Astrocyte (in vitro differentiated cells and primary cell): ENCODE measurements around the gene KAT7. TPM values are rescaled to one million over a fixed set of nuclear protein-coding genes. Genes with fewer than 3 reads are reported as not detected.

Experiments used
- DNase-seq: peaks from one replicate; pipeline ENCODE4 v3.0.0-alpha.2; 2010; ENCODE audit warnings: low read depth
- FAIRE-seq: peaks from 2 replicates; lab custom pipeline; 2011; peaks lifted over from hg19 to GRCh38; lab: Jason Lieb, UNC
- H2AFZ ChIP-seq: 2 replicates; pipeline ENCODE4 v1.6.0; 2012; ENCODE audit warnings: low read depth, low read length, inconsistent platforms
- H3K27ac ChIP-seq: 2 replicates; pipeline ENCODE4 v1.5.1; 2011; ENCODE audit warnings: low read depth, low read length, inconsistent platforms
- H3K27me3 ChIP-seq: 2 replicates; pipeline ENCODE4 v1.6.0; 2011; ENCODE audit warnings: low read length, inconsistent platforms; ENCODE audit not compliant: insufficient read depth
- H3K36me3 ChIP-seq: 2 replicates; pipeline ENCODE4 v1.5.1; 2011; ENCODE audit warnings: low read length, inconsistent platforms; ENCODE audit not compliant: insufficient read depth
- H3K4me1 ChIP-seq: 2 replicates; pipeline ENCODE4 v1.5.1; 2011; ENCODE audit warnings: low read length, inconsistent platforms; ENCODE audit not compliant: insufficient read depth
- H3K4me2 ChIP-seq: 2 replicates; pipeline ENCODE4 v1.6.0; 2012; ENCODE audit warnings: low read length, inconsistent platforms
- H3K4me3 ChIP-seq: 2 replicates; pipeline ENCODE4 v1.5.1; 2011; ENCODE audit warnings: low read depth, mild to moderate bottlenecking, low read length, inconsistent platforms; ENCODE audit not compliant: insufficient read depth
- H3K79me2 ChIP-seq: 2 replicates; pipeline ENCODE4 v1.6.0; 2012; ENCODE audit warnings: mild to moderate bottlenecking, low read length, inconsistent platforms; ENCODE audit not compliant: insufficient read depth
- H3K9ac ChIP-seq: 2 replicates; pipeline ENCODE4 v1.6.0; 2012; ENCODE audit warnings: mild to moderate bottlenecking, low read length, inconsistent platforms
- H3K9me3 ChIP-seq: 2 replicates; pipeline ENCODE4 v1.5.1; 2012; ENCODE audit warnings: low read depth, mild to moderate bottlenecking, low read length, inconsistent platforms; ENCODE audit not compliant: insufficient read depth
- H4K20me1 ChIP-seq: 2 replicates; pipeline ENCODE4 v1.6.0; 2012; ENCODE audit warnings: low read length, inconsistent platforms; ENCODE audit not compliant: insufficient read depth
- H3K27ac Mint-ChIP-seq: one replicate; pipeline ENCODE4 v1.8.0; 2021; ENCODE audit warnings: mild to moderate bottlenecking, mixed read lengths; ENCODE audit not compliant: unreplicated experiment
- H3K27me3 Mint-ChIP-seq: one replicate; pipeline ENCODE4 v1.8.0; 2021; ENCODE audit warnings: low read depth, mixed read lengths; ENCODE audit not compliant: unreplicated experiment
- H3K36me3 Mint-ChIP-seq: one replicate; pipeline ENCODE4 v1.8.0; 2021; ENCODE audit warnings: low read depth, mixed read lengths; ENCODE audit not compliant: unreplicated experiment
- H3K4me1 Mint-ChIP-seq: one replicate; pipeline ENCODE4 v1.8.0; 2021; ENCODE audit warnings: low read depth, mixed read lengths; ENCODE audit not compliant: unreplicated experiment
- H3K4me3 Mint-ChIP-seq: one replicate; pipeline ENCODE4 v1.8.0; 2021; ENCODE audit warnings: mild to moderate bottlenecking, moderate library complexity, mixed read lengths; ENCODE audit not compliant: unreplicated experiment
- H3K9me3 Mint-ChIP-seq: one replicate; pipeline ENCODE4 v1.8.0; 2021; ENCODE audit warnings: mild to moderate bottlenecking, mixed read lengths; ENCODE audit not compliant: unreplicated experiment
- EZH2 ChIP-seq: IDR thresholded peaks from 2 replicates; pipeline ENCODE4 v1.6.1; 2012; ENCODE audit warnings: mild to moderate bottlenecking, low read length, inconsistent platforms; ENCODE audit not compliant: insufficient read depth
- total RNA-seq: library from RNA; stranded (reverse); gene quantifications from 2 replicates; pipeline ENCODE4 v1.2.1, GENCODE V29; 2021
- TF ChIP-seq, protein P1 (sequence below): IDR thresholded peaks from 2 replicates; pipeline ENCODE4 v1.5.1; 2011; ENCODE audit warnings: low read depth, mild to moderate bottlenecking, inconsistent platforms, low read length, moderate library complexity; ENCODE audit not compliant: insufficient read depth

KAT7 gene
- total RNA-seq, 1 donor from 2014 or later: 42.0 TPM

DNA sequence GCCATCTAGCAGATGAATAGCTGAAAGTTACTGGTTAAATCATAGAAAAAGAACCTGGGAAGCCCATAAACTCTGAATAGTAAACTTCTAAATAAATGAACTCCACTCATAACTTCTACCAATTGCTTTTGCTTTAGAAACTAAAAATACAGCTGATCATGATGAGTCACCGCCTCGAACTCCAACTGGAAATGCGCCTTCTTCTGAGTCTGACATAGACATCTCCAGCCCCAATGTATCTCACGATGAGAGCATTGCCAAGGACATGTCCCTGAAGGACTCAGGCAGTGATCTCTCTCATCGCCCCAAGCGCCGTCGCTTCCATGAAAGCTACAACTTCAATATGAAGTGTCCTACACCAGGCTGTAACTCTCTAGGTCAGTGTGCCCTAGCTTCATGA lies 9.7 kb downstream of the KAT7 start:
- Histone ChIP-seq H3K4me2 (no peak overlapping the region), H3K4me1 (no peaks in the 10 kb centered on the region), H3K4me3 (no peak overlapping the region), H3K27ac (no peak overlapping the region), H4K20me1 (peaks cover 39% of the 10 kb centered on the region), H3K36me3 (peaks cover 45% of the 10 kb centered on the region), H2AFZ (no peak overlapping the region), H3K9ac (no peak overlapping the region), H3K9me3 (no peaks in the 10 kb centered on the region), H3K79me2 (peaks cover 83% of the 10 kb centered on the region), H3K27me3 (no peaks in the 10 kb centered on the region)
- no peak for FAIRE-seq
- TF ChIP-seq EZH2: no peak
- TF ChIP-seq, protein P1, sequence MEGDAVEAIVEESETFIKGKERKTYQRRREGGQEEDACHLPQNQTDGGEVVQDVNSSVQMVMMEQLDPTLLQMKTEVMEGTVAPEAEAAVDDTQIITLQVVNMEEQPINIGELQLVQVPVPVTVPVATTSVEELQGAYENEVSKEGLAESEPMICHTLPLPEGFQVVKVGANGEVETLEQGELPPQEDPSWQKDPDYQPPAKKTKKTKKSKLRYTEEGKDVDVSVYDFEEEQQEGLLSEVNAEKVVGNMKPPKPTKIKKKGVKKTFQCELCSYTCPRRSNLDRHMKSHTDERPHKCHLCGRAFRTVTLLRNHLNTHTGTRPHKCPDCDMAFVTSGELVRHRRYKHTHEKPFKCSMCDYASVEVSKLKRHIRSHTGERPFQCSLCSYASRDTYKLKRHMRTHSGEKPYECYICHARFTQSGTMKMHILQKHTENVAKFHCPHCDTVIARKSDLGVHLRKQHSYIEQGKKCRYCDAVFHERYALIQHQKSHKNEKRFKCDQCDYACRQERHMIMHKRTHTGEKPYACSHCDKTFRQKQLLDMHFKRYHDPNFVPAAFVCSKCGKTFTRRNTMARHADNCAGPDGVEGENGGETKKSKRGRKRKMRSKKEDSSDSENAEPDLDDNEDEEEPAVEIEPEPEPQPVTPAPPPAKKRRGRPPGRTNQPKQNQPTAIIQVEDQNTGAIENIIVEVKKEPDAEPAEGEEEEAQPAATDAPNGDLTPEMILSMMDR: no peak
- no peak for DNase-seq
- H3K4me3 Mint-ChIP-seq: no peak overlapping the region
- no peaks in the 10 kb centered on the region for H3K27me3 Mint-ChIP-seq
- peaks cover 23% of the 10 kb centered on the region for H3K36me3 Mint-ChIP-seq
- H3K4me1 Mint-ChIP-seq: peaks cover 10% of the 10 kb centered on the region
- H3K9me3 Mint-ChIP-seq: no peaks in the 10 kb centered on the region
- H3K27ac Mint-ChIP-seq: peak overlapping the region; percentile 28

DNA sequence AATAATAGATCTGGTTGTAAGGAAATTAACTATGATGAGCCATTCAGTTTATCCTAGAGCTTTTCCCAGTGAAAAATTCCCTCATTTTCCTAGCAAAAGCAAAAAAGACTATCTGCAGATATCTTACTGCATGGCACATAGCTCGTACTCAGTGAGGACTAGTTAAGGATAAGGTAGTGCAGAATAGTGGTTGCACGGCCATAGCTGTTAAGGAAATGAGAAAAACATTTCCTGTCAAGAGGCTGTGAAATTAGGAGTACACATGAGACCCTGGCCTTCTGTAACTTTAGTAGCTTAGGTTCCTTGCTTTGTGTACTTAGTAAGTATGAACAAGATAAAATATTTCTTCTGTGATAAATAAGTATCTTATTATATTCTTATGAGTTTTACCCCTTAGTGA lies 10.3 kb downstream of the KAT7 start:
- Histone ChIP-seq H2AFZ (no peak overlapping the region), H3K27me3 (no peaks in the 10 kb centered on the region), H3K9me3 (no peaks in the 10 kb centered on the region), H3K36me3 (peaks cover 43% of the 10 kb centered on the region), H3K4me3 (no peak overlapping the region), H3K4me2 (no peak overlapping the region), H3K79me2 (peaks cover 79% of the 10 kb centered on the region), H3K27ac (no peak overlapping the region), H3K9ac (no peak overlapping the region), H4K20me1 (peaks cover 37% of the 10 kb centered on the region), H3K4me1 (no peaks in the 10 kb centered on the region)
- Mint-ChIP-seq H3K4me1 (peaks cover 10% of the 10 kb centered on the region), H3K27me3 (no peaks in the 10 kb centered on the region), H3K27ac (no peak overlapping the region), H3K4me3 (no peak overlapping the region), H3K9me3 (no peaks in the 10 kb centered on the region), H3K36me3 (peaks cover 22% of the 10 kb centered on the region)
- no peak for DNase-seq
- TF ChIP-seq EZH2: no peak
- TF ChIP-seq, protein P1: no peak
- FAIRE-seq: no peak

DNA sequence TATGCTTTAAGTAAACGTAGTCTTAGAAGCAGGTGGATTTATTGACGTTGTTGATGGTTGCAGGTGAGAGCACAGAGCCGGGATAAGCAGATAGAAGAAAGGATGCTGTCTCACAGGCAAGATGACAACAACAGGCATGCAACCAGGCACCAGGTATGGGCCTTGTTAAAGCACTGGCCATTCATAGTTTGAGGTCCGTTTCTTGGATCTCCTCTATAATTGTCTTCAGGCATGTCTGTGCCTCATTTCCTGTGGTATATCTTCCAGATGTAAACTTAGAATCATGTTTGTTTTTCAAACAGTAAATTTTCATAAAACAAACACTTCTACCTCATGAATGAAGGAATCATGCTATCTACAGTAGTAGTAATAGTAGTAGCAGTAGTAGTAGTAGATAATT lies 20.6 kb downstream of the KAT7 start:
- Histone ChIP-seq H3K4me3 (no peak overlapping the region), H3K79me2 (peaks cover 38% of the 10 kb centered on the region), H3K27me3 (no peaks in the 10 kb centered on the region), H3K4me1 (no peaks in the 10 kb centered on the region), H3K36me3 (peaks cover 40% of the 10 kb centered on the region), H3K9me3 (no peaks in the 10 kb centered on the region), H3K27ac (no peak overlapping the region), H3K9ac (no peak overlapping the region), H4K20me1 (peaks cover 21% of the 10 kb centered on the region), H2AFZ (no peak overlapping the region), H3K4me2 (no peak overlapping the region)
- Mint-ChIP-seq H3K27me3 (no peaks in the 10 kb centered on the region), H3K27ac (no peak overlapping the region), H3K9me3 (no peaks in the 10 kb centered on the region), H3K36me3 (peaks cover 19% of the 10 kb centered on the region), H3K4me1 (peaks cover 2% of the 10 kb centered on the region), H3K4me3 (no peak overlapping the region)
- no peak for DNase-seq
- TF ChIP-seq, protein P1: no peak
- TF ChIP-seq EZH2: no peak
- no peak for FAIRE-seq
